GM15510 (cell line): ENCODE results near the gene TBC1D14.
A peak's percentile ranks its signal among the peaks of the same experiment; 100 is the strongest.

ENCODE experiments used
- POLR2A ChIP-seq: IDR thresholded peaks from 3 replicates; pipeline ENCODE4 v1.6.1; 2011; ENCODE audit warnings: borderline replicate concordance; ENCODE audit not compliant: insufficient read length; ENCODE audit errors: extremely low read depth

The TBC1D14 gene

DNA sequence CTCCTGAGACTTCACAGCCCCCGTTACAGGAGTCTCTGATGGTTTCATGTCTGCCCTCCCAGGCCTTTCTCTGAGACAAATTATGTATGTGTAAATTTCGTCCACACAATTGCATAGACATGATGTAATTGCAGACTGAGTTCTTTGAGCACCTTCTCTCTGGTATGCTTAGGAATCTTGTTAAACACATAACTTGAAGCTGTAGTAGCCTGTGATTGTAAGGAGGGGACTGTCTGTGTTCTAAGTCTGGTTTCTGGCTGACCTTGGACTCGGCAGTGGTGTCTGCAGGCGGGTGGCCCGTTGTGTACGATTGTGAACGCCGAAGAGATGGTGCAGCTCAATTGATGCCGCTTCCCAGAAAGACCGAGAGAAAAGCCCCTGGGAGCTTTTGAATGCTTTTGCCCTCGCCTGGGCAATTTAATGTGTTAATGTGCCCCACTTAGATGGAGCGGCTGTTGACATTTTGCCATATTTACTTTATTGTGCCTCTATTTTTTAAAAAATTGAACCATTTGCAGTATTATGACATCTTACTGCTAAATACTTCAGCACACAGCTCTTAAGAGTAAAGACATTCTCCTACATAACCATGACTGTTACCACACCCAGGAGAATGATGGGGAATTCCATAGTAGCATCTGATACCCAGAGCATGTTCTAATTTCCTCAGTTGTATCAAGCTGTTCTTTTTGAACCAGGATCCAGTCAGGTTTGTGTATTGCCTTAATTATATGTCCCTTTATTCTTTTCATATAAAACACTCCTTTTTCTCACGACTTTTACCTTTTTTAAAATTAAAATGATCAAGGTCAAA, 75.2 kb downstream of the TBC1D14 start:
- TF ChIP-seq POLR2A: no peak

GRCh38 chr4:6986072-6986780, 76.6 kb downstream of the TBC1D14 start:
- no peak for TF ChIP-seq POLR2A

- TF ChIP-seq POLR2A: peak; percentile 58
These were observed 77.4 kb downstream of the TBC1D14 start for GRCh38 chr4:6986781-6987587.

DNA sequence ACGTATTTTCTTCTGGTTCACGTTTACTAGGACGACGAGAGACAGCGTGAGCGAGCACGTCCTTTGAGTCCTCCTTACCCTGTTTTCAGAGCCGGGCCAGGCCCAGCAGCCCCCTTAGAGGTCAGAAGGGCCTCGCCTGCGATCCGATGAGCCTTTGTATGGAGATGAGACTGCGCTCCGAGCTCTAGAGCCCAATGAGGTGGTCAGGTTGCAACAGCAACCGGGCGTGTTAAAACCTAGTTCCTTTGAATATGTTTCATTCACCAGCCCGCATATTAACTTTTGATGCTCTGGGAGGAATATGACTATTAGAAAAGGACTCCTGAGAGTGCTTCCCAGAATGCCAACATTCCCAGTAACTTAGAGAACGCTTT, 77.9 kb downstream of the TBC1D14 start:
- TF ChIP-seq POLR2A: no peak

- TF ChIP-seq POLR2A: no peak
These were observed 78.5 kb downstream of the TBC1D14 start for GRCh38 chr4:6988016-6988715.

- TF ChIP-seq POLR2A: no peak
These were observed 79.8 kb downstream of the TBC1D14 start for GRCh38 chr4:6989331-6989923.

GRCh38 chr4:6990661-6991060, 81.0 kb downstream of the TBC1D14 start:
- no peak for TF ChIP-seq POLR2A

- no peak for TF ChIP-seq POLR2A
These were observed 81.6 kb downstream of the TBC1D14 start for GRCh38 chr4:6991249-6991648.

DNA sequence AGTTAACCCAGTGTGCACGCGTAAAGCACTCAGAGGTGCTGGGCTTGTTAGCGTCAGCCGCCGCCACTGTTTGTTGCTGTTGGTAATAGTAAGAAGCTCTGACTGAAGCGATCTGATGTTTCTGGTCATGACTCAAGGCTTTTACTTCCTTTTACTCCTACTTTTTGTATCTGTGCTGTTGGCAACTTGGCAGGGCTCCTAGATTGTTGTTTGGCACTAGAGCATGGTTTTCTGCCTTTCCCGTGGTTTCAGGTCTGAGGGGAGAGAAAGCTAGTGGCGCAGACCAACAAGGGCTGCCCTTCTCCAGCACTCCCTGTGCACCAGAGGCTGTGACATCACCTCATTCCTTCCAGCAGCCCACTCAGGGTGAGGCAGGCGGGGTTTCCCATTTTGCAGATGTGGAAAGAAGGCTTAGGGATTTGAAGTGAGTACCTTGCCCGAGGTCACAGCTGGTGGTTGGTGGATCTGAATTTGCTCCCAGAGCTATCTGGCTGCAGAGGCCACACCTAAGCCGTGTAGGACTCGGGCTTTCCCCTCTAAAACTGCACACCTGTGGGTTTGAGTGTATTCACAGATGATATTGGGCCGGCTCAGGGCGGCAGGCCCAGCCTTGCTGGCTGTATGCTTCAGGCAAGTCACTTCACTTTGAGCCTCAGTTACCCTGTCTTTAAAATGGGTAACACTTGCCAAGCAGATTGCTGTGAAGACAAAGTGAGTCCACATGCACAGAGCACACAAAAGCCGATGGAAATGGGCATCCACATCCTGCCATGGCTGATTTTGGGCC, 82.3 kb downstream of the TBC1D14 start:
- no peak for TF ChIP-seq POLR2A

GRCh38 chr4:6992728-6993677, 83.4 kb downstream of the TBC1D14 start:
- no peak for TF ChIP-seq POLR2A

DNA sequence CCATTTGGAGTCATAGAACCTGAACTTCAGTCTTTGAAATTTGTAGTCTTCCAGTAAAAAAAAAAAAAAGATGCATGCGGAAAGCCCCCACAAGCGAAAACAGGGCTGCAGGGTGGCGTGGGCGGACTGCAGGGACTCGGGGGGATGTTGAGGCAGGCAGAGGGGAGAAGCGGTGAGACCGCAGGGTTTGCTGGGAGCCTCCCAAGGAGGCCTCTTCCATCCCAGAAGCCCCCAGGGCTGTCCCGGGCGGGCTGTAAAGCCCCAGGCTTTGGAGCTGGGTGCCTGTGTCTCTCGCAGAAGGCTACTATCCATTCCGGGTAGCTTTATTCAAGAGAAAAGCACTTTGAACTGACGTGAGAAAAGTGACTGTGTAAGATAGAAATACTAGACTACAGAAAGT, 86.9 kb downstream of the TBC1D14 start:
- no peak for TF ChIP-seq POLR2A
